Heart left ventricle (tissue), 13 donors: ENCODE results near the gene LRMDA.

Experiments
- CTCF ChIP-seq, 12 donors: fragments of 200-600 bp; sonication (generic) in 4 of 12; IDR thresholded peaks; one replicate each; pipeline versions ENCODE4 v1.5.0 to v1.8.0; 2018 to 2022; ENCODE audit warnings: antibody characterized with exemption in 12 of 12, mild to moderate bottlenecking in 5 of 12
- POLR2A ChIP-seq, 2 donors: fragments of 450-650 bp; IDR thresholded peaks; one replicate each; pipeline ENCODE4 v1.6.1; 2017; ENCODE audit warnings: antibody characterized with exemption in 2 of 2, mild to moderate bottlenecking in 2 of 2, moderate library complexity in 2 of 2
- donor health status: ischemic (EF 13 %, LVEDD 7.1; RV severe dilation, severe dysfunction).
- donor health status: DM: no; HTN: yes; CAD: no.
- donor health status: DM: no; HTN: no; CAD: no.
- donor health status: ischemic (EF 25% LVEDD 6.9; RV normal size, moderate dysfunction).
- donor health status: ischemic (EF 25% LVEDD 5.7; RV mildly dilated, moderate dysfunction).
- donor health status: ischemic (EF 35%, LVEDD 5.7; RV mildly dilated, moderate dysfunction).
- donor health status: nonischemic (EF 11% LVEDD 7.7; RV severe dilation, severe dysfunction).
- donor health status: DM: yes; HTN: yes; CAD: no.
- donor health status: PGD.
- donor health status: ischemic (EF 29% LVEDD 5.4; RV normal size, mild dysfunction).
- donor health status: nonischemic (EF 23%, LVEDD 6.1; RV moderate dilation, normal function).

GRCh38 chr10:76188216-76188615, 756.8 kb downstream of the LRMDA start:
- TF ChIP-seq CTCF (IDR thresholded peaks at IDR 0.05) = no peak
- no peak for TF ChIP-seq POLR2A (IDR thresholded peaks at IDR 0.05)
